GM23338 (cell line): ENCODE measurements around the gene ARHGEF28.

Experiments used
- CREB1 ChIP-seq: fragments of 250-450 bp; sonication (Bioruptor Pico); IDR thresholded peaks from 2 replicates; pipeline ENCODE4 v1.5.0; 2020; ENCODE audit warnings: low read depth, mild to moderate bottlenecking, moderate library complexity
- CTCF ChIP-seq, 2 experiments: fragments of 200-600 bp in 1 of 2; sonication (generic) in 1 of 2; conservative IDR thresholded peaks; 2 replicates each; pipeline versions ENCODE4 v1.5.1 to v1.6.1; 2016 to 2017; ENCODE audit warnings: antibody characterized with exemption in 2 of 2, low read depth in 2 of 2, mild to moderate bottlenecking in 2 of 2, moderate library complexity in 1 of 2
- ETS1 ChIP-seq: IDR thresholded peaks from 2 replicates; pipeline ENCODE4 v1.6.1; 2016; ENCODE audit warnings: antibody characterized with exemption
- EZH2 ChIP-seq: fragments of 200-600 bp; sonication (generic); IDR thresholded peaks from one replicate; pipeline ENCODE4 v1.8.0; 2017; ENCODE audit warnings: antibody characterized with exemption, mild to moderate bottlenecking, low read depth; ENCODE audit not compliant: unreplicated experiment
- EZH2phosphoT487 ChIP-seq: fragments of 200-600 bp; sonication (generic); IDR thresholded peaks from one replicate; pipeline ENCODE4 v1.8.1; 2018; ENCODE audit warnings: antibody characterized with exemption; ENCODE audit not compliant: unreplicated experiment
- JUNB ChIP-seq: IDR thresholded peaks from one replicate; pipeline ENCODE4 v1.6.1; 2016; ENCODE audit warnings: antibody characterized with exemption; ENCODE audit not compliant: unreplicated experiment
- POLR2AphosphoS5 ChIP-seq: IDR thresholded peaks from 2 replicates; pipeline ENCODE4 v1.6.1; 2016; ENCODE audit warnings: antibody characterized with exemption, low read depth
- REST ChIP-seq: IDR thresholded peaks from one replicate; pipeline ENCODE4 v1.6.1; 2018; ENCODE audit warnings: antibody characterized with exemption; ENCODE audit not compliant: unreplicated experiment
- ZNF462 ChIP-seq: fragments of 250-450 bp; sonication (Bioruptor Pico); IDR thresholded peaks from 2 replicates; pipeline ENCODE4 v1.5.0; 2020; ENCODE audit warnings: mild to moderate bottlenecking, moderate library complexity

GRCh38 chr5:73631500-73631899, 5.5 kb downstream of the ARHGEF28 start:
- TF ChIP-seq POLR2AphosphoS5 (no peak), CTCF (conservative IDR thresholded peaks at IDR 0.05; ENCODE audit: low read depth in 2 of 2) (no peak), EZH2 (no peak), REST (no peak), EZH2phosphoT487 (no peak), JUNB (no peak), ZNF462 (CRISPR knock-in tag) (no peak), CREB1 (no peak), ETS1 (no peak)
